Stimulated activated CD8-positive, alpha-beta memory T cell treated with anti-CD3 and anti-CD28 coated beads, Interleukin-15, amount 100 ng/mL, for 1 hour (primary cell): ENCODE results near the gene MRPS31.

ENCODE experiments used
- DNase-seq: peaks from one replicate; pipeline ENCODE4 v3.0.0-alpha.2; 2020; ENCODE audit warnings: low read depth

MRPS31 gene

GRCh38 chr13:40770934-40771618 lies at the start of gene MRPS31:
TSS of gene MRPS31 (minus strand) at chr13:40771190. CDS start at chr13:40771136, 54 bp downstream.
- peak; percentile 94 for DNase-seq

- DNase-seq: no peak
Measured at GRCh38 chr13:40819797-40820315, 48.9 kb upstream of the MRPS31 start.

GRCh38 chr13:40818926-40819325 lies 47.9 kb upstream of the MRPS31 start:
- no peak for DNase-seq

GRCh38 chr13:40814803-40815202 lies 43.8 kb upstream of the MRPS31 start:
- no peak for DNase-seq

- DNase-seq: no peak
Measured at GRCh38 chr13:40813667-40814454, 42.9 kb upstream of the MRPS31 start.

GRCh38 chr13:40812724-40813445 lies 41.9 kb upstream of the MRPS31 start:
- DNase-seq: no peak

- DNase-seq: no peak
Measured at GRCh38 chr13:40812102-40812501, 41.1 kb upstream of the MRPS31 start.

GRCh38 chr13:40809471-40809870 lies 38.5 kb upstream of the MRPS31 start:
- DNase-seq: no peak

GRCh38 chr13:40806241-40806640 lies 35.3 kb upstream of the MRPS31 start:
- DNase-seq: no peak

- no peak for DNase-seq
Measured at GRCh38 chr13:40803316-40803715, 32.3 kb upstream of the MRPS31 start.

- no peak for DNase-seq
Measured at GRCh38 chr13:40801255-40802217, 30.5 kb upstream of the MRPS31 start.

- no peak for DNase-seq
Measured at GRCh38 chr13:40800559-40800958, 29.6 kb upstream of the MRPS31 start.

- DNase-seq: no peak
Measured at GRCh38 chr13:40799508-40799907, 28.5 kb upstream of the MRPS31 start.

GRCh38 chr13:40798380-40798779 lies 27.4 kb upstream of the MRPS31 start:
- DNase-seq: no peak

GRCh38 chr13:40796649-40797048 lies 25.7 kb upstream of the MRPS31 start:
- no peak for DNase-seq

GRCh38 chr13:40794414-40795368 lies 23.7 kb upstream of the MRPS31 start:
- no peak for DNase-seq

GRCh38 chr13:40793339-40793738 lies 22.3 kb upstream of the MRPS31 start:
- no peak for DNase-seq

- DNase-seq: no peak
Measured at GRCh38 chr13:40792284-40793051, 21.5 kb upstream of the MRPS31 start.

GRCh38 chr13:40790154-40790616 lies 19.2 kb upstream of the MRPS31 start:
- DNase-seq: no peak
